OCI-LY7 (cell line): ENCODE data around the gene PARD3B. TPM values are rescaled to one million over a fixed set of nuclear protein-coding genes. Genes with fewer than 3 reads are reported as not detected.

Experiments
- BruUV-seq: library from RNA; stranded (reverse); fragments of 400-500 nt; replicated peaks from 2 replicates; lab custom pipeline; 2021; lab: Mats Ljungman, UMichigan
- CTCF ChIA-PET: fragments of 300-600 bp; sonication (Branson Sonifier 250); formaldehyde crosslinking; loops from one replicate; lab custom pipeline; 2022; ENCODE audit warnings: antibody characterized with exemption; ENCODE audit not compliant: unreplicated experiment; lab: Charles Lee
- POLR2A ChIA-PET: fragments of 300-600 bp; sonication (Branson Sonifier 250); formaldehyde crosslinking; loops from one replicate; lab custom pipeline; 2022; ENCODE audit warnings: antibody characterized with exemption; lab: Charles Lee
- DNase-seq: peaks from one replicate; pipeline ENCODE4 v3.0.0-alpha.2; 2015; ENCODE audit warnings: low spot score
- H2AFZ ChIP-seq: fragments of 200-600 bp; sonication (generic), shearing (Covaris generic); 2 replicates; pipeline ENCODE4 v1.6.1; 2014; ENCODE audit warnings: mild to moderate bottlenecking, antibody characterized with exemption, low read length, moderate library complexity
- H3K27ac ChIP-seq: fragments of 200-600 bp; sonication (generic); 2 replicates; pipeline ENCODE4 v1.5.1; 2014; ENCODE audit warnings: mixed run types, low read depth, mild to moderate bottlenecking, moderate library complexity, low read length, inconsistent platforms; ENCODE audit not compliant: poor library complexity, severe bottlenecking
- H3K36me3 ChIP-seq: fragments of 200-600 bp; sonication (generic); 2 replicates; pipeline ENCODE4 v1.6.1; 2014; ENCODE audit warnings: mild to moderate bottlenecking, antibody characterized with exemption, low read length, moderate library complexity, mixed read lengths; ENCODE audit not compliant: insufficient read depth
- H3K4me1 ChIP-seq: fragments of 200-600 bp; sonication (generic); 2 replicates; pipeline ENCODE4 v1.5.1; 2014; ENCODE audit warnings: mild to moderate bottlenecking, low read length; ENCODE audit not compliant: insufficient read depth, poor library complexity, severe bottlenecking
- H3K4me2 ChIP-seq: fragments of 200-600 bp; sonication (generic); 2 replicates; pipeline ENCODE4 v1.6.1; 2014; ENCODE audit warnings: mild to moderate bottlenecking, low read length
- H3K4me3 ChIP-seq: fragments of 200-600 bp; sonication (generic); 2 replicates; pipeline ENCODE4 v1.5.1; 2014; ENCODE audit warnings: mild to moderate bottlenecking, low read depth, low read length; ENCODE audit not compliant: poor library complexity, severe bottlenecking
- H3K79me2 ChIP-seq: fragments of 200-600 bp; sonication (generic); 2 replicates; pipeline ENCODE4 v1.6.1; 2016; ENCODE audit warnings: low read depth, mild to moderate bottlenecking, low read length, moderate library complexity, mixed read lengths; ENCODE audit not compliant: insufficient read depth
- H3K9me2 ChIP-seq: fragments of 200-600 bp; sonication (generic); 2 replicates; pipeline ENCODE4 v1.6.1; 2016; ENCODE audit warnings: mild to moderate bottlenecking, low read length, mixed read lengths; ENCODE audit not compliant: insufficient read depth
- H3K9me3 ChIP-seq: fragments of 200-600 bp; sonication (generic); 2 replicates; pipeline ENCODE4 v1.6.1; 2014; ENCODE audit warnings: mild to moderate bottlenecking, mixed run types, low read length, mixed read lengths
- H4K20me1 ChIP-seq: fragments of 200-600 bp; sonication (generic); 2 replicates; pipeline ENCODE4 v1.6.1; 2014; ENCODE audit warnings: mild to moderate bottlenecking, antibody characterized with exemption, low read length, moderate library complexity, mixed read lengths; ENCODE audit not compliant: insufficient read depth
- CTCF ChIP-seq: fragments of 200-600 bp; sonication (generic); conservative IDR thresholded peaks from 2 replicates; pipeline ENCODE4 v1.5.1; 2014; ENCODE audit warnings: mild to moderate bottlenecking, antibody characterized with exemption, low read length, moderate library complexity, mixed read lengths
- EZH2phosphoT487 ChIP-seq: fragments of 200-600 bp; sonication (generic); IDR thresholded peaks from 2 replicates; pipeline ENCODE4 v1.6.1; 2018; ENCODE audit warnings: low read depth, borderline replicate concordance, mild to moderate bottlenecking, mixed run types, antibody characterized with exemption, low read length, moderate library complexity, mixed read lengths
- intact Hi-C: fragments of 100-400 bp; cut with micrococcal nuclease; formaldehyde crosslinking; loops from one replicate; pipeline ENCODE4 v1.10.0; 2022; ENCODE audit not compliant: unreplicated experiment
- total RNA-seq, 2 experiments: library from RNA; depleted of rRNA in 1 of 2; stranded (reverse); fragments of >200 nt in 1 of 2; shearing (Covaris generic) in 1 of 2; gene quantifications; 2 replicates each; pipeline ENCODE4 v1.2.3, GENCODE V29; 2014 to 2022

Gene PARD3B
- total RNA-seq, 2 experiments from 2014 or later: not detected

GRCh38 chr2:204613635-204614034 is 68.4 kb downstream of the PARD3B start:
- no peak overlapping the region for H3K4me3 ChIP-seq
- no TSS peak for BruUV-seq
- H3K79me2 ChIP-seq: no peaks in the 10 kb centered on the region
- intact Hi-C loops: no loop called here
- no peak overlapping the region for H3K4me2 ChIP-seq
- no peaks in the 10 kb centered on the region for H4K20me1 ChIP-seq
- no peaks in the 10 kb centered on the region for H3K4me1 ChIP-seq
- no peaks in the 10 kb centered on the region for H3K9me3 ChIP-seq
- ChIA-PET CTCF (no interaction called here), POLR2A (interaction anchor here (0.9 kb wide), 1 partner anchor 16 kb away, joined by 3 read pairs; no protein-coding TSS in a partner anchor)
- no peaks in the 10 kb centered on the region for H3K9me2 ChIP-seq
- no peak overlapping the region for H2AFZ ChIP-seq
- H3K36me3 ChIP-seq: no peaks in the 10 kb centered on the region
- TF ChIP-seq CTCF (no peak), EZH2phosphoT487 (no peak)
- no peak overlapping the region for H3K27ac ChIP-seq
- DNase-seq: no peak

GRCh38 chr2:204615456-204615855 is 70.2 kb downstream of the PARD3B start:
- H2AFZ ChIP-seq: no peak overlapping the region
- H3K9me2 ChIP-seq: no peaks in the 10 kb centered on the region
- intact Hi-C loops: no loop called here
- ChIA-PET CTCF (no interaction called here), POLR2A (no interaction called here)
- H3K9me3 ChIP-seq: no peaks in the 10 kb centered on the region
- H3K4me3 ChIP-seq: no peak overlapping the region
- TF ChIP-seq CTCF: no peak
- no peak for TF ChIP-seq EZH2phosphoT487
- BruUV-seq: no TSS peak
- no peak overlapping the region for H3K4me2 ChIP-seq
- H3K36me3 ChIP-seq: no peaks in the 10 kb centered on the region
- no peak overlapping the region for H3K27ac ChIP-seq
- no peaks in the 10 kb centered on the region for H3K4me1 ChIP-seq
- no peaks in the 10 kb centered on the region for H3K79me2 ChIP-seq
- H4K20me1 ChIP-seq: no peaks in the 10 kb centered on the region
- no peak for DNase-seq

GRCh38 chr2:204625135-204625534 is 79.9 kb downstream of the PARD3B start:
- Histone ChIP-seq H3K4me1 (no peaks in the 10 kb centered on the region), H3K4me2 (no peak overlapping the region), H3K4me3 (no peak overlapping the region), H3K36me3 (no peaks in the 10 kb centered on the region), H2AFZ (no peak overlapping the region), H3K9me2 (no peaks in the 10 kb centered on the region), H4K20me1 (no peaks in the 10 kb centered on the region), H3K9me3 (no peaks in the 10 kb centered on the region), H3K27ac (no peak overlapping the region), H3K79me2 (no peaks in the 10 kb centered on the region)
- no TSS peak for BruUV-seq
- intact Hi-C loops: no loop called here
- DNase-seq: no peak
- no peak for TF ChIP-seq CTCF
- no peak for TF ChIP-seq EZH2phosphoT487
- CTCF ChIA-PET: no interaction called here
- POLR2A ChIA-PET: no interaction called here
